GM18861 (cell line): Measurements from ENCODE around the gene BOC.

Experiments used
- ATAC-seq: cut with Tn5 transposase; IDR thresholded peaks from one replicate; pipeline ENCODE4 v1.9.1; 2021; ENCODE audit not compliant: unreplicated experiment

BOC gene

DNA sequence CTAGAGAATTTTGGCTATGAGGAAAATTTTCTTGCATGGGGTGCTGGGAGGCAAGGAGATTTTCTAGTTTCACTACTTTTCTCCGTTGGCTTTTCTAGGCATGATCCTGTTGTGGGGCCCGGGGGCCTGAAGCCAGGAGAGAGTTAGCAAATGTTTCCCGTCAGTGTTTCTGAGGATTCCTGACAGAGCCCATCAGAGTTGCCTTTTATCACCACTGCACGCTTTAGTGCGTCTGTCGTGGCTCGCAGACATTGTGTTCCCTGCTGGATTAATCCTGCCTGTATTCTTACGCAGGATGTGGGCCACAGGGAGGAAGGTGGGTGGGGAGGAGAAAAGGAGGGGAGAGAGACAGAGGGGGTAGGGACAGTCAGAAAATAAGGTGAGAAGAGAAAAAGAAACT is 18.1 kb upstream of the BOC start:
- ATAC-seq: no peak

GRCh38 chr3:113193719-113194118 is 17.6 kb upstream of the BOC start:
- no peak for ATAC-seq

DNA sequence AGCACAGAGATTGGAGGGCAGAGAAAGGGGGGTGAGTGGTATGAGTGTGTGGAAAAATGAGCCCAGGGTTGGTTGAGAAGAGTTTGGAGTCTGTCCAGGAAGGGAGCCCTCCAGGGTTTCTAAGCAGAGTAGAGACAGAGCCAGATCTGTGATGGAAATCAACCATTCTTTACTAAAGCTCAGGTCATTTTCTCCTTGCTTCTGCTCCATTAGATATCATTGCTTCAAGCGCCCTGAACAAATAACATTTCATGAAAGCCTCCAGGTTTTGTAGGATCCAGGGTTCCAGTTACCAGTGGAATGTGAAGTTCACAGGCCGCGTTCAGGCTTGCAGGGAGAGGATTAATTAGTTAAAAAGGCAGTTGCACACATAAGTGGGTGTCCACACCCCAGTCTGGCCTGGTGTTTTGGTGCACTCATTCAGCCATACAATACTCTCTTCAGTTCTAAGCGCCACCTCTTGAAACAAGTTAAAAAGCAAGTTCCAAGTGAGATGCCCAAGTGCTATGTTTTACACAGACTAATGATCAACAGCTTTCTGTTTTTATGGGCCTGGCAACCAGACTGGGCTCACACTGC is 16.4 kb upstream of the BOC start:
- no peak for ATAC-seq

GRCh38 chr3:113200351-113200750 is 11.0 kb upstream of the BOC start:
- no peak for ATAC-seq

GRCh38 chr3:113200946-113201345 is 10.4 kb upstream of the BOC start:
- ATAC-seq: no peak

- no peak for ATAC-seq
Measured at GRCh38 chr3:113204371-113204770, 7.0 kb upstream of the BOC start.

GRCh38 chr3:113205481-113205880 is 5.9 kb upstream of the BOC start:
- no peak for ATAC-seq

GRCh38 chr3:113210604-113211329 is 590 bp upstream of the BOC start:
- ATAC-seq: no peak

GRCh38 chr3:113212150-113212843 is 940 bp downstream of the BOC start:
- ATAC-seq: no peak

DNA sequence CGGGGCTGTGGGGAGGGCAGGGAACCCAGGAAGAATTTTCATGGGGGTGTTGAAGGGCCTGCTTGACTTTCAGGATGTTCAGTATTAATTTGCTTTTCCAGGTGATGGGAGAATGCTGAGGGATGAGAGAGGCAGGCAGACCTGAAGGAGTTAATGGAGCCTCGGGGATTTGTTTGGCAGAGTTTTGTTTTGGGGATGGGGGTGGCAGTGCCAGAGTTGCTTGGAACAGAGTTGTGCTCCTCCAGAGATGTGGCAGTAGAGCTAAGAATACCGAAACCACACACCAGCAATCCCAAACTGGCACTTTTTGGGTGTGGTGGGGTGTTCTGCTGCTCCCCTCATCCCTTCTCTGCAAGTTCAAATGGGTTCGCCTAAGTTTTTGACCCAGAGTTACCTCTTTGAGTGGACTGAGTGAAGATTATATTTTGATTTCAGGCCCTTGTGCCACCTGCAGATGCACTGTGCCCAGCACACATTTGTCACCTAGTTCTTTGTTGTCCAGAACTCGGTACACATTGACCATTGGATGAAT is 1.6 kb downstream of the BOC start:
- ATAC-seq: no peak

GRCh38 chr3:113213896-113214587 is 2.7 kb downstream of the BOC start:
- ATAC-seq: no peak

DNA sequence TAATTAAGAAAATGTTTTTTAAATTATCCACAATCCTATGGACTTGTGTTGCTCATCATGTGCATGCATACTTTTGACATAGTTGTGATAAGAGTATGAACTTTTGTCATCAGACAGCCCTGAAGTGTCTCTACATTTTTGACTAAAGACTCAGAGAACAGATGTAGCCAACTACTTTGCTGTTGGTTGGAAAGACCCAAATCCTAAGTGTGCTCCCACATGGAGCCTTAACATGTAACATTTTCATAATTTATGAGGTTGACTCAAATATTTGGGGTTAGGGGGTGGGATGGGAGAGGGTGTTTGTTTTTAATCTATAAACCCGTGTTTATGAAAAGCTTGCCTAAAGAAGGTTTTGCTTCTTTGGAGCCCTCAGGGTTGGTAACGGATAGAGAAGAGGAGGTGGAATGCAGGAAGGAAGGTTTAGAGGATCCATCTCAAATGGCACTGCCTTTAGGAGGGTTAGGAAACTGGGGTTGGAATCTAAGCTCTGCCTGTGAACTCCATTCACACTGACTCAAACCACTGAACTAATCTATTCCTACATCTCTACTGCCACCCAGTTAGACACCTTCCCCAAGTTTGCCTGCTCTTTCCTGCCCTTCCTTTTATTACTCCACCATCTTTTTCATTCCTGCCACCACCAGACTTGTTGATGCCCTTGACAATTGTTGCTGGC is 3.7 kb downstream of the BOC start:
- no peak for ATAC-seq

GRCh38 chr3:113216393-113216792 is 5.0 kb downstream of the BOC start:
- no peak for ATAC-seq

GRCh38 chr3:113218011-113218680 is 6.8 kb downstream of the BOC start:
- ATAC-seq: no peak

- no peak for ATAC-seq
Measured at GRCh38 chr3:113218681-113219045, 7.3 kb downstream of the BOC start.

DNA sequence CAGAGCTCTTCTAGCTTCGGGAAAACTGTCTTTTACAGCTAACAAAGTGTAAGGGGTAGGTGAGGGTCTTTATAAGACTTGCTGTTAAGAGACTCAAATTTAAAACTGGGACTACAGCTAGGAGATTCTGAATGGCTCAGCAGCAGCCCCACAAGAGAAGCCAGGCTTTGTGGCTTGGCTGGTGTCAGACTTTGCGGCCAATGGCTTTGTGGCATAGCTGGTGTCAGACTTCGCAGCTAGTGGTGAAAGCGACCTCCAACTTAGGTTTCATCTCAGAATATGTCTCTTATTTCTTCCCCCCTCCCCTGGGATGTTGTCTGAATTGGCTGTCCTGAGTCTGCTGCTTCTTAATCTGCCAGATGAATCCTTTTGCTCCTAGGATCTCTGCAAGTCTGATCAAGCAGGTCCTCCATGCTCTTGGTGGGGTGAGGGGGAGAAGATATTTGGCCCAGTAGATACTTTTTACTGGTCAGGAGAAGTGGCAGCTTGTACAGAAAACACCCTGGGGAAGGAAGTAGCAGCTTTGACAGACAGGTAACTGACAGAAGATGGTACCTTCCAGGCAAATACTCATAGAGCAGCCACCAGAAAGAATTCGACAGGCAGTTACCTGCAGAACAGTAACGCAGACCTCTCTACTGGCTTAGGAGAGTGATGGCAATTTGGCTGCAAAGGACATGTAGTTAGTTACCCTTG is 8.4 kb downstream of the BOC start:
- no peak for ATAC-seq

DNA sequence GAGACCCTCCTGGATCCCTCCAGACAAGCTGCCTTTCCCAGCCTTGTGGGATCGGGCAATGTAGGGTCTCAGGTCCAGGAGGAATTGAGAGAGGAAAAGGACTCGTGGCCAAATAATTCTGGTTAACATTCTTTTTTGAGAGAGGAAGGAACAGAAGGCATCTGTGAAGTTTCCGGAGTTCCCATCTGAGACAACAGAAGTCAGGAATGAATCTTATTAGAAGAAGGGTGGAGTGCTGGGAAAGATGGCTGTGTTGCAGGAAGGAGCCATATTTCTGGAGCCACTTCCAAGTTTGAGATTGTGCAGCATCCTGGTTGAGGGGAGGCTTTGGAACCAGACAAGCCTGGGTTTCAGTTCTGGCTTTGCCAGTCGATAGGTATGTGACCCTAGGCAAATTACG is 9.4 kb downstream of the BOC start:
- ATAC-seq: no peak

GRCh38 chr3:113221721-113222257 is 10.4 kb downstream of the BOC start:
- no peak for ATAC-seq

- ATAC-seq: no peak
Measured at GRCh38 chr3:113222451-113223086, 11.2 kb downstream of the BOC start.
